Lower leg skin (tissue), 4 donors: ENCODE results near the gene RNPEP. TPM values are rescaled to one million over a fixed set of nuclear protein-coding genes. Genes with fewer than 3 reads are reported as not detected.
"Not testable (repeated sequence)": the region's sequence is repeated elsewhere in the genome, so short reads cannot be mapped to it uniquely, and the experiment has no call there.

Source experiments
- DNase-seq, 2 donors: peaks; one replicate each; pipeline ENCODE4 v3.0.0-alpha.2; 2019; ENCODE audit warnings: low spot score in 2 of 2
- H3K4me3 ChIP-seq: fragments of 200-600 bp; sonication (generic); 2 replicates; pipeline ENCODE4 v1.5.1; 2017; ENCODE audit warnings: mild to moderate bottlenecking, low read depth; ENCODE audit not compliant: poor library complexity, severe bottlenecking
- POLR2A ChIP-seq, 2 donors: fragments of 450-650 bp; IDR thresholded peaks; one replicate each; pipeline ENCODE4 v1.6.1; 2016 to 2017; ENCODE audit warnings: antibody characterized with exemption in 2 of 2, mild to moderate bottlenecking in 1 of 2, moderate library complexity in 1 of 2
- WGBS, 2 donors: methylation state at CpG; one replicate each; pipeline ENCODE4 v1.1.5; 2018; 5-methylcytosine and 5-hydroxymethylcytosine counted together
- intact Hi-C: fragments of 100-400 bp; cut with DNase I; formaldehyde crosslinking; loops from one replicate; pipeline ENCODE4 v1.15.0; 2023; ENCODE audit warnings: low total_unique reads
- total RNA-seq, 4 donors: library from RNA; depleted of rRNA; stranded (reverse); fragments of >200 nt; gene quantifications; one replicate each; pipeline ENCODE4 v1.1.0, GENCODE V29; 2016
- TF ChIP-seq, protein P1 (sequence below), 3 donors: fragments of 450-650 bp; IDR thresholded peaks; one replicate each; pipeline ENCODE4 v1.5.1; 2016; ENCODE audit warnings: antibody characterized with exemption in 3 of 3, mild to moderate bottlenecking in 3 of 3, moderate library complexity in 2 of 3

RNPEP gene
- total RNA-seq, 4 donors from 2014 or later, result 46.2 to 111 (median 85.3) TPM

DNA sequence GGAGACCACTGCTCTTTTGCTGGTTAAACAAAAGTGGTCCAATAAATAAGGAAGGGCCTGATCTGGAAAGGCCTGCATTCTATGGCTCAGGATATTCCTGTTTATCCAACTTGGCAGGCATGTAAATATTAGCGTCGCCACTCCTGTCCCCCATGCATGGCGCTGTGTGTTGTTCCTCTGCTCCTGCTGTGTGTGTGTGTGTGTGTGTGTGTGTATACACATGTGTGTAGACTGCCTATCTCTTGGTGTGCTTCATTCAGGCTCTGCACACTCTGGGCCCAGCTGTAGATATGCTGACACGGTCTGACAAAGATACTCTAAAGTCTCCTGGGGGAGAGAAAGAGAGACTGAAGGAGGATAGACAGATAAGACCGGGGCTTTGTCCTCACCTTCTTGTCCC is 42.9 kb upstream of the RNPEP start:
- 67 to 72% methylated on average over 5 of the region's 5 CpGs for WGBS, 2 donors
- intact Hi-C loops, result no loop called here
- no peak overlapping the region for H3K4me3 ChIP-seq

DNA sequence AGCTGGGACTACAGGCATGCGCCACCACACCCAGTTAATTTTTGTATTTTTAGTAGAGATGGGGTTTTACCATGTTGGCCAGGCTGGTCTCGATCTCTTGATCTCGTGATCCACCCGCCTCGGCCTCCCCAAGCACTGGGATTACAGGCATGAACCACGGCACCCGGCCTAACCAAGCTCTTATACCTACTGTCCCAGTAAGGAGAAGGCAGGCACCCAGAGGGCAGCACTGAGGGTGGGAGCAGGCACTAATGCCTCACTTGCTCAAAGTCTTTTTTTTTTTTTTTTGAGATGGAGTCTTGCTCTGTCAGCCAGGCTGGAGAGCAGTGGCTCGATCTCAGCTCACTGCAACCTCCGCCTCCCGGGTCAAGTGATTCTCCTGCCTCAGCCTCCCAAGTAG is 42.1 kb upstream of the RNPEP start:
- 94 to 95% methylated on average over 10 of the region's 10 CpGs for WGBS, 2 donors
- H3K4me3 ChIP-seq, intact Hi-C loops: not testable (repeated sequence)
- DNase-seq, result peak in 1 of 2 donors; percentile 70

More for the DNA sequence above, 42.9 kb upstream of the RNPEP start:
- TF ChIP-seq POLR2A (IDR thresholded peaks at IDR 0.05), result no peak
- TF ChIP-seq, protein P1, sequence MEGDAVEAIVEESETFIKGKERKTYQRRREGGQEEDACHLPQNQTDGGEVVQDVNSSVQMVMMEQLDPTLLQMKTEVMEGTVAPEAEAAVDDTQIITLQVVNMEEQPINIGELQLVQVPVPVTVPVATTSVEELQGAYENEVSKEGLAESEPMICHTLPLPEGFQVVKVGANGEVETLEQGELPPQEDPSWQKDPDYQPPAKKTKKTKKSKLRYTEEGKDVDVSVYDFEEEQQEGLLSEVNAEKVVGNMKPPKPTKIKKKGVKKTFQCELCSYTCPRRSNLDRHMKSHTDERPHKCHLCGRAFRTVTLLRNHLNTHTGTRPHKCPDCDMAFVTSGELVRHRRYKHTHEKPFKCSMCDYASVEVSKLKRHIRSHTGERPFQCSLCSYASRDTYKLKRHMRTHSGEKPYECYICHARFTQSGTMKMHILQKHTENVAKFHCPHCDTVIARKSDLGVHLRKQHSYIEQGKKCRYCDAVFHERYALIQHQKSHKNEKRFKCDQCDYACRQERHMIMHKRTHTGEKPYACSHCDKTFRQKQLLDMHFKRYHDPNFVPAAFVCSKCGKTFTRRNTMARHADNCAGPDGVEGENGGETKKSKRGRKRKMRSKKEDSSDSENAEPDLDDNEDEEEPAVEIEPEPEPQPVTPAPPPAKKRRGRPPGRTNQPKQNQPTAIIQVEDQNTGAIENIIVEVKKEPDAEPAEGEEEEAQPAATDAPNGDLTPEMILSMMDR (IDR thresholded peaks at IDR 0.05), result no peak
- peak in 1 of 2 donors; percentile 32 for DNase-seq

DNA sequence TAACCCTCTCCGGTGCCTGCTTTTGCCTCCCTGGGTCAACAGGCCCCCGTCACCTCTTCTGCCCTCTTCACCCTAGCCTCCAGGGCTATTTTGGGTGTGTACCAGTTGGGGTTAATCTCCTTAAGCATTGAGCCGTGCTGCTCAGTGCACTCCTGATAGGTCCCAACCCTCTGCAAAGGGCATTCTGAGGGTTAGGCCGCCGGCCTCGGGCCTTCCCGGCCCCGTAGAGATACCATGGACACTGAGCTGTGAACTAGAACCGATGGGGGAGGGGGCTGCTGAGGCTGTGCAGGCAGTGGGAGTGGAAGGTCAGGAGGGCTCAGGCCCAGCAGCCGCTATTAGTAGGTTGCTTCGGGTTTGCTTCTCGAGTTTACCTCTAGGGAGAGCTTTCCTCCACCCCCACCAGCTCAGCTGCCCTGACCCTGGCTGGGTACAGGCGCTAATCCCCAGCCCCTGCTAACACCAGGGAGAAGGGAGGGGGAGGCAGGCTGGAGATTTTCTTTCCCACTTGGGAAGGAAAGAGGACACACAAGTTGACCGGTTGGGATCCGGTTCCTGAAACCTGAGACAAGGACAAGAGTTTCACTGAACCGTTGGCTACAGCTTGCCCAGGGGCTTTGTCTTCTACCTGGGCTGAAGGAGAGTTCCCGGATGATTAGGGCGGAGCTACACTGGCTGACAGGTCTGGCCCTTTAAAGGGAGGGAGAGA is 40.9 kb upstream of the RNPEP start:
- no peak overlapping the region for H3K4me3 ChIP-seq
- WGBS, 2 donors, result 67 to 78% methylated on average over 18 of the region's 18 CpGs
- DNase-seq, result peak in 1 of 2 donors; percentile 61
- TF ChIP-seq, protein P1 (IDR thresholded peaks at IDR 0.05), result no peak
- no peak for TF ChIP-seq POLR2A (IDR thresholded peaks at IDR 0.05)
- intact Hi-C loops, result no loop called here

DNA sequence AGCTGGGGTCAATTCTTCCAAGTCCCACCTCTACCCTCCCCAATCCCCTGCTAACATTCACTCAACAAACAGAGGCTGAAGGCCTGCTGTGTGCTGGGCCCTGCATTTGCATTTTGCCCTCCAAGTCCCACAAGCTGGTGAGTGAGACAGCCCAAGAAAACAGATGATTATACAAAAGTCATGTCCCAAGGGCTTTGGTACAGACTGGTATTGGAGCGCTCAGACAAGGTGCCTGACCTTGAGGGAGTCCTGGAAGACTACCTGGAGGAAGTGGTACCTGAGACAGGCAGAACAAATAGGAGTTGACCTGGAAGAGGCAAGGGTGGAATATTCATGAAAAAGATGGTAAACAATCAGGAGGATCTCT is 40.3 kb upstream of the RNPEP start:
- H3K4me3 ChIP-seq, result no peak overlapping the region
- no peak for TF ChIP-seq POLR2A (IDR thresholded peaks at IDR 0.05)
- TF ChIP-seq, protein P1 (IDR thresholded peaks at IDR 0.05), result no peak
- DNase-seq, result peak in 1 of 2 donors; percentile 28
- intact Hi-C loops, result no loop called here
- 85 to 96% methylated on average over 1 of the region's 1 CpG for WGBS, 2 donors

DNA sequence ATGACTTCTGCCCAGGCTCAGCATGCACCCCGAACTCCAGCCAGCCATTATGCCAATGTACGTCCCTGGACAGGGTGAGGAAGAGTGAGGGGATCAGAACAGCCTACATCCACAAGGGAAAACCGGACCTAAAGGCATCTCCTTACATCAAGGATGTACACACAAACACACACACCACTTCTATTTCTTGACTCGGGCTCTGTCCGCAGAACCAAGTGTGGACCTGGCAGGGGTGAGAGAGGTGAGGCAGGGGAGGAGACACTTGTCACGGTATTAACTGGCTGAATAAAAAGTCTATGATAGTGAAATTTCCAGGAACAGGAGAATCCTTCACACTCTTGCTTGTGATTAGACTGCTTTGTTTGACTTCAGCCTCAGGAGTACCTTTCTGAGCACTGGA is 38.4 kb upstream of the RNPEP start:
- DNase-seq, result peak in 1 of 2 donors; percentile 63
- WGBS, 2 donors, result 87 to 90% methylated on average over 6 of the region's 6 CpGs
- no peak overlapping the region for H3K4me3 ChIP-seq
- TF ChIP-seq POLR2A (IDR thresholded peaks at IDR 0.05), result no peak
- TF ChIP-seq, protein P1 (IDR thresholded peaks at IDR 0.05), result no peak
- intact Hi-C loops, result no loop called here

DNA sequence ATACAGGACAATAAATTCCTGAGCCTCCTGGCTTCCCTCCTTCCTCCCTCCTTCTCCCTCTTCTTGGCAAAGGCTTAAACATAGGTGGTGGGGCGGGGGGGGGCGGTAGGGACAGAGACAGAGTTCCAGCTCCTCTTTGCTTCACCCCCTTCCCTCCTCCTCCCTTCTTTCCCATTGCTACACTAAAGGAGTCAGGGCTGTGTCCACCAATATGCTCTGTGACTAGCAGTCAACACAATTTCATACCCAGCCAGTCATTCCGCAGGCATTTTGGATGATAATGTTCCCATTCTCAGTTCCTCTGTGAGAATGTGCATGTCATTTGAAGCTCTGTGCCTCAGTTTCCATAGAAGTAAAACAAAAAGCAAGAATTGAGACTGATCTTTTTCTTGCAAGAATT is 37.8 kb upstream of the RNPEP start:
- 63% methylated on average over 2 to 3 of the region's 3 CpGs for WGBS, 2 donors
- H3K4me3 ChIP-seq, result no peak overlapping the region
- TF ChIP-seq, protein P1 (IDR thresholded peaks at IDR 0.05), result no peak
- TF ChIP-seq POLR2A (IDR thresholded peaks at IDR 0.05), result no peak
- DNase-seq, result peak in 1 of 2 donors; percentile 10
- intact Hi-C loops, result no loop called here
